Endodermal cell (in vitro differentiated cells): ENCODE results near the gene OR12D1. TPM values are rescaled to one million over a fixed set of nuclear protein-coding genes. Genes with fewer than 3 reads are reported as not detected.
"Not testable (repeated sequence)": the region's sequence is repeated elsewhere in the genome, so short reads cannot be mapped to it uniquely, and the experiment has no call there.

Experiments used
- DNase-seq: peaks from one replicate; pipeline ENCODE4 v3.0.0-alpha.2; 2017
- H3K27ac ChIP-seq: 2 replicates; pipeline ENCODE4 v1.5.1; 2013; ENCODE audit warnings: mild to moderate bottlenecking, low read depth, low read length, moderate library complexity
- H3K27me3 ChIP-seq: 2 replicates; pipeline ENCODE4 v1.6.1; 2013; ENCODE audit warnings: mild to moderate bottlenecking, low read length, moderate library complexity; ENCODE audit not compliant: insufficient read depth, control insufficient read depth, poor library complexity, severe bottlenecking
- H3K36me3 ChIP-seq: 2 replicates; pipeline ENCODE4 v1.7.0; 2013; ENCODE audit warnings: mild to moderate bottlenecking, low read length, moderate library complexity; ENCODE audit not compliant: control insufficient read depth, insufficient read depth
- H3K4me1 ChIP-seq: one replicate; pipeline ENCODE4 v1.7.0; 2013; ENCODE audit warnings: low read length; ENCODE audit not compliant: control insufficient read depth, insufficient read depth
- H3K4me3 ChIP-seq: 2 replicates; pipeline ENCODE4 v1.5.1; 2013; ENCODE audit warnings: mild to moderate bottlenecking, low read length, moderate library complexity
- H3K9ac ChIP-seq: 2 replicates; pipeline ENCODE4 v1.6.1; 2013; ENCODE audit warnings: mild to moderate bottlenecking, low read length, moderate library complexity; ENCODE audit not compliant: poor library complexity, severe bottlenecking; ENCODE audit errors: extremely low read depth
- H3K9me3 ChIP-seq: 2 replicates; pipeline ENCODE4 v1.6.1; 2013; ENCODE audit warnings: mild to moderate bottlenecking, low read length, moderate library complexity; ENCODE audit not compliant: control insufficient read depth
- H3K27ac Mint-ChIP-seq: 2 replicates; pipeline ENCODE4 v1.8.0; 2020; ENCODE audit warnings: mixed read lengths
- H3K27me3 Mint-ChIP-seq: 2 replicates; pipeline ENCODE4 v1.8.0; 2021; ENCODE audit warnings: mild to moderate bottlenecking, mixed read lengths; ENCODE audit not compliant: insufficient read depth
- H3K36me3 Mint-ChIP-seq: 2 replicates; pipeline ENCODE4 v1.8.0; 2020; ENCODE audit warnings: low read depth, mixed read lengths
- H3K4me1 Mint-ChIP-seq: 2 replicates; pipeline ENCODE4 v1.8.0; 2020; ENCODE audit warnings: mixed read lengths
- H3K4me3 Mint-ChIP-seq: 2 replicates; pipeline ENCODE4 v1.8.0; 2020; ENCODE audit warnings: mild to moderate bottlenecking, moderate library complexity, mixed read lengths
- H3K9me3 Mint-ChIP-seq: 2 replicates; pipeline ENCODE4 v1.8.0; 2020; ENCODE audit warnings: mild to moderate bottlenecking, mixed read lengths
- CTCF ChIP-seq: fragments of 200-600 bp; sonication (generic); conservative IDR thresholded peaks from 2 replicates; pipeline ENCODE4 v1.5.0; 2021; ENCODE audit warnings: antibody characterized with exemption, mild to moderate bottlenecking
- WGBS, 2 experiments: methylation state at CpG; one replicate each; pipeline versions ENCODE4 v1.1.5 to v1.1.7; 2013; ENCODE audit warnings: missing lambda C conversion rate in 2 of 2, mixed read lengths in 1 of 2; ENCODE audit not compliant: insufficient coverage in 1 of 2, insufficient read length in 1 of 2; 5-methylcytosine and 5-hydroxymethylcytosine counted together
- total RNA-seq, 2 donors: library from RNA; stranded (reverse); fragmentation: NEBNext Ultra II Directional in 1 of 2; extraction: Animal tissue kit (Norgen Biotek cat#: 25700) in 1 of 2; gene quantifications; 2 replicates in 1 of 2; 3 replicates in 1 of 2; pipeline ENCODE4 v1.2.1, GENCODE V29; 2021

Gene OR12D1
- total RNA-seq, 2 donors from 2014 or later, result not detected

GRCh38 chr6:29442719-29443118 lies 28.0 kb downstream of the OR12D1 start:
- H3K27me3 ChIP-seq, result no peaks in the 10 kb centered on the region
- no peak overlapping the region for H3K9ac ChIP-seq
- no peak overlapping the region for H3K27ac ChIP-seq
- Mint-ChIP-seq H3K27me3 (peaks cover 5% of the 10 kb centered on the region), H3K36me3 (no peaks in the 10 kb centered on the region), H3K9me3 (no peaks in the 10 kb centered on the region), H3K4me3 (no peak overlapping the region), H3K4me1 (no peaks in the 10 kb centered on the region), H3K27ac (no peak overlapping the region)
- TF ChIP-seq CTCF, result no peak
- H3K9me3 ChIP-seq, result no peaks in the 10 kb centered on the region
- WGBS, 2 experiments, result 87 to 100% methylated on average over 1 of the region's 1 CpG
- no peak for DNase-seq
- no peaks in the 10 kb centered on the region for H3K36me3 ChIP-seq
- H3K4me1 ChIP-seq, result no peaks in the 10 kb centered on the region
- no peak overlapping the region for H3K4me3 ChIP-seq

GRCh38 chr6:29444031-29444430 lies 29.3 kb downstream of the OR12D1 start:
- H3K36me3 Mint-ChIP-seq, H3K9me3 Mint-ChIP-seq, H3K4me1 ChIP-seq, H3K27ac Mint-ChIP-seq, H3K36me3 ChIP-seq, H3K4me3 ChIP-seq, H3K9ac ChIP-seq, H3K27me3 Mint-ChIP-seq, H3K4me1 Mint-ChIP-seq, DNase-seq, H3K27me3 ChIP-seq, H3K27ac ChIP-seq, H3K4me3 Mint-ChIP-seq, H3K9me3 ChIP-seq: not testable (repeated sequence)
- 96 to 100% methylated on average over 1 of the region's 1 CpG for WGBS, 2 experiments

- Mint-ChIP-seq H3K4me1 (no peaks in the 10 kb centered on the region), H3K4me3 (no peak overlapping the region), H3K36me3 (no peaks in the 10 kb centered on the region), H3K27me3 (peaks cover 2% of the 10 kb centered on the region), H3K27ac (no peak overlapping the region), H3K9me3 (no peaks in the 10 kb centered on the region)
- no peak for DNase-seq
- Histone ChIP-seq H3K9me3 (no peaks in the 10 kb centered on the region), H3K9ac (no peak overlapping the region), H3K4me1 (no peaks in the 10 kb centered on the region), H3K27me3 (no peaks in the 10 kb centered on the region), H3K36me3 (no peaks in the 10 kb centered on the region), H3K4me3 (no peak overlapping the region), H3K27ac (peak overlapping the region; percentile 36)
- no peak for TF ChIP-seq CTCF
- WGBS, 2 experiments, result 100% methylated on average over 1 of the region's 1 CpG; no CpG with 5 or more reads in 1 of the 2 experiments
Measured at GRCh38 chr6:29447670-29448069, 32.9 kb downstream of the OR12D1 start.
